Hindlimb muscle (tissue), 1 donor: ENCODE results near the gene AKR1E2. TPM values are rescaled to one million over a fixed set of nuclear protein-coding genes. Genes with fewer than 3 reads are reported as not detected.

Source experiments
- polyA plus RNA-seq: library from polyadenylated mRNA; unstranded; fragments of 120-200 nt; gene quantifications from one replicate; pipeline ENCODE4 v1.2.1, GENCODE V29; 2013; ENCODE audit not compliant: insufficient read length

AKR1E2 gene
- polyA plus RNA-seq, 1 donor, result 3.8 TPM

Other genes with a start within 250 kb of the AKR1E2 start
- 8.4 TPM for gene AKR1C1, start 137.2 kb downstream of the AKR1E2 start, polyA plus RNA-seq
- gene AKR1C2, start 177.7 kb downstream of the AKR1E2 start, polyA plus RNA-seq, result 5.7 TPM